GM12872 (cell line): ENCODE data around the gene ADAM19.

Experiments used
- TF ChIP-seq, protein P1 (sequence below): IDR thresholded peaks from 3 replicates; pipeline ENCODE4 v1.5.1; 2011; ENCODE audit warnings: low read depth, mild to moderate bottlenecking, low read length, moderate library complexity; ENCODE audit not compliant: insufficient read depth

ADAM19 gene

GRCh38 chr5:157484768-157485167, 90.8 kb downstream of the ADAM19 start:
- TF ChIP-seq, protein P1, sequence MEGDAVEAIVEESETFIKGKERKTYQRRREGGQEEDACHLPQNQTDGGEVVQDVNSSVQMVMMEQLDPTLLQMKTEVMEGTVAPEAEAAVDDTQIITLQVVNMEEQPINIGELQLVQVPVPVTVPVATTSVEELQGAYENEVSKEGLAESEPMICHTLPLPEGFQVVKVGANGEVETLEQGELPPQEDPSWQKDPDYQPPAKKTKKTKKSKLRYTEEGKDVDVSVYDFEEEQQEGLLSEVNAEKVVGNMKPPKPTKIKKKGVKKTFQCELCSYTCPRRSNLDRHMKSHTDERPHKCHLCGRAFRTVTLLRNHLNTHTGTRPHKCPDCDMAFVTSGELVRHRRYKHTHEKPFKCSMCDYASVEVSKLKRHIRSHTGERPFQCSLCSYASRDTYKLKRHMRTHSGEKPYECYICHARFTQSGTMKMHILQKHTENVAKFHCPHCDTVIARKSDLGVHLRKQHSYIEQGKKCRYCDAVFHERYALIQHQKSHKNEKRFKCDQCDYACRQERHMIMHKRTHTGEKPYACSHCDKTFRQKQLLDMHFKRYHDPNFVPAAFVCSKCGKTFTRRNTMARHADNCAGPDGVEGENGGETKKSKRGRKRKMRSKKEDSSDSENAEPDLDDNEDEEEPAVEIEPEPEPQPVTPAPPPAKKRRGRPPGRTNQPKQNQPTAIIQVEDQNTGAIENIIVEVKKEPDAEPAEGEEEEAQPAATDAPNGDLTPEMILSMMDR, result no peak

GRCh38 chr5:157481666-157482065, 93.9 kb downstream of the ADAM19 start:
- TF ChIP-seq, protein P1, result no peak

DNA sequence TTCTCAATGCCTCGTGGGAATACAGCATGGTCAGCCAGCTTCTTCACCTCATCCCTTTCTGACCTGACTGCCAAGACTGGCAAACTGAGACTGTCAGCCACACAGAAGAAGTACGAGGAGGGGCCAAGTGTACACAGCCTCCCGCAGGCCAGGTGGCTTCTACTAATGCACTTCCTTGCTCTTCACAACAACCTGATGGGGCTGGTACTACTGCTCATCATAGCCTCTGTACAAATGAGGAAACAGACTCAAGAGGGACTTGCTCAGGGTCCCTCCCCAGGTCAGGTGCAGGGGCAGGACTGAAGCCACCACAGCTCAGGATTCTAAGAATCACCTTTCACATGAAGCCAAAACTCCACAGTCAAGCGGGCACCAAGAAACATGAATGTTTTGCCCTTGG, 94.3 kb downstream of the ADAM19 start:
- TF ChIP-seq, protein P1, result no peak

GRCh38 chr5:157479612-157480510, 95.7 kb downstream of the ADAM19 start:
- TF ChIP-seq, protein P1, result no peak

DNA sequence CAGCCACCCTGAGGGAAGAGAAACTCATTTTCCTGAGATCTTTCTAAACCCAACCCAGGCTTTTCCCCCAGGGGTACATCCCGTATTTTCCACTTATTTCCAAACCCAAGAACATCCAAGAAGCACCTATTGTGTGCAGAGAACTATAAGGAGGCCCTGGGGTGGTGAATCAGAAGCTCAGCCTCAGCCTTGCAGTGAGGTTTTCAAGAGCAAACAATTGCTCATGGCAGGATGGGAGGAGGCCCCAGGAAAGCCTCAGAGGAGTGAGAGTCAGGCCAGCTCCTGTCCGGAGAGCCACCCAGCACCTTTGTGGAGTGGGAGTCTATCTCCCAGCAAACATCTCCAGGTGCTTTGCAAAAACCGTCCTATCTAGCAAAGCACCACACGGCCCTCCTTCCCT, 96.4 kb downstream of the ADAM19 start:
- TF ChIP-seq, protein P1, result no peak

GRCh38 chr5:157478726-157479125, 96.8 kb downstream of the ADAM19 start:
- TF ChIP-seq, protein P1, result no peak

GRCh38 chr5:157477814-157478494, 97.6 kb downstream of the ADAM19 start:
- TF ChIP-seq, protein P1, result no peak
